ENCODE results near the gene SLX1B.
"Not testable (repeated sequence)": the region's sequence is repeated elsewhere in the genome, so short reads cannot be mapped to it uniquely, and the experiment has no call there.

SLX1B gene

DNA sequence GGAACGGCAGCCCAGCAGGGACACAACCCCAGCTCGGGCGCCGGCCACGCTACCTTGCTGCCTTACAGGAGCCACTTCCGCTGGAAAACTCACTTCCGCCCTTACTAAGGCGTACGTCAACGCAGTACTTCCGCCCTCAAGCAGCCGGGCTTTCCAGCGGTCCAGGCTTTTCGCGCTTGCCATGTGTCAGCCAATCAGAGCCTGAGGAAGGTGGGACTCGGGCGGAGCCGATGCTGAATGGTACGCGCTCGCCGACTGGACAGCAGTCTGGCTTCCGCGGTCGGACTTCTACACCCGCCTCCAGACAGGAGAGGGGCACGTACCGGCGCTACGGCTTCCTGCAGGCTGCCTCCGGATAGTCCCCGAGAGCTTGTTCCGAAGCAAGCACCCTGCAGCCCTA lies at the start of gene SLX1B, which contains the start of gene BOLA2:
SLX1B (plus strand) TSS at position 265 of the 400 bp plus-strand sequence.
BOLA2 (minus strand) TSS at position 83 of the 400 bp plus-strand sequence. CDS start 98 bp downstream, outside the sequence.
- H3K27ac Mint-ChIP-seq; H3K36me3 Mint-ChIP-seq; H3K4me1 Mint-ChIP-seq (ENCODE audit: low read depth); H3K9me3 Mint-ChIP-seq (ENCODE audit: low read depth); H3K4me3 Mint-ChIP-seq; H3K27me3 Mint-ChIP-seq: not testable (repeated sequence)

GRCh38 chr16:29405249-29405648 lies 49.1 kb upstream of the SLX1B start:
- H3K27me3 Mint-ChIP-seq; H3K4me1 Mint-ChIP-seq (ENCODE audit: low read depth); H3K36me3 Mint-ChIP-seq; H3K9me3 Mint-ChIP-seq (ENCODE audit: low read depth); H3K4me3 Mint-ChIP-seq; H3K27ac Mint-ChIP-seq: not testable (repeated sequence)

DNA sequence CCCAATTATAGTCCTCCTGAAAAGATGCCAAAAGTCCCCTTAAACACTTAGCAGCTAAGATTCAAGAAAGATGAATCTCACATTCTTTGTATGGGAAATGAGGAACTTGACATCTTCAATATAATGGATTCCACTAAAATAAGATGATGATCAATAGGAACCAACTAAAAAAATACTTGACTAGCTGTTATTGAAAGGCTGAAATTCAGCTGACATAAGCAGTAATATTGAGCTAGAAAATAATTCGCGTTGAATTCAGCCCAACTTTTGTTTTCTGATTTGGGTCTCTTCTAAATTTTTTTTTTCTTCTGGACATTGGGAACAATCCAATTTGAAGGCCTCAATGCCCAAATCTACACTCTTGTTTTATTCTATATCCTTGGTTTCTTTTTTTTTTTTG lies 30.7 kb upstream of the SLX1B start:
- H3K4me1 Mint-ChIP-seq (ENCODE audit: low read depth); H3K27me3 Mint-ChIP-seq; H3K36me3 Mint-ChIP-seq; H3K4me3 Mint-ChIP-seq; H3K9me3 Mint-ChIP-seq (ENCODE audit: low read depth); H3K27ac Mint-ChIP-seq: not testable (repeated sequence)

DNA sequence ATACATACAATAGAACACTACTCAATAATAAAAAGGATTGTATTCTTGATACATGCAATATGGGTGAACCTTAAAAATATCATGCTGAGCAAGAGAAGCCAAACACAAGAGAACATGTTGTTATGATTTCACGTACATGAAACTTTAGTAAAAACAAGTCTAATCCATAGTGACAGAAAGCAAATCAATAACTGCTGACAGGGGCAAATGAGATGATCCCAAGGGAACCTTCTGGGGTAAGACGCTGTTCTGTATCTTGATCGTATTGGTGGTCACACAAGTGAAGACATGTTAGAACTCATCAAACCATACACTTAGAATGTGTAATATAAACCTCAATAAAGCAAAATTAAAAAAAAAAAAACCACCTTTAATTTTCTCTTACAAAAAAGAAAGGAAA lies 28.9 kb upstream of the SLX1B start:
- not testable (repeated sequence) for H3K4me3 Mint-ChIP-seq; H3K27me3 Mint-ChIP-seq; H3K27ac Mint-ChIP-seq; H3K9me3 Mint-ChIP-seq (ENCODE audit: low read depth); H3K4me1 Mint-ChIP-seq (ENCODE audit: low read depth); H3K36me3 Mint-ChIP-seq

DNA sequence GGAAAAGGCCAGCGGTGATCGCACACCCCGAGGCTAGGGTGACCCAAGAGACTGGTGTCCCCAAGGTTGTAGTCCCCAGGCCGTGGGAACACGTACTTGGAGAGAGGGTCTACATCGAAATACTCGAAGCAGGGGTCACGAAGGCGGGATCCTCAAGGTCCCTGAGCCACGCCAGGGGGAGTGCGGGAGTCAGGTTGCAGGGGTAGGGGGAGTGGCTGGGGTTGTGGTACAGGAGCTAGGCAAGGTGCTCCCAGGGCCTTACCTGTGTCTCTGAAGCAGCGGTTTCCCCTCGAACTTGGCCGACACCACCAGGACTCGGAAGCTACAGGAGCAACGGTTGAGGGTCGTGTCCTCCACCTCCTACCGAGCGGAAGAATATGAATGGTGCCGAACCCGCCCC lies 579 bp upstream of the SLX1B start:
- H3K36me3 Mint-ChIP-seq; H3K27ac Mint-ChIP-seq; H3K9me3 Mint-ChIP-seq (ENCODE audit: low read depth); H3K4me3 Mint-ChIP-seq; H3K4me1 Mint-ChIP-seq (ENCODE audit: low read depth); H3K27me3 Mint-ChIP-seq: not testable (repeated sequence)

- H3K9me3 Mint-ChIP-seq (ENCODE audit: low read depth); H3K4me1 Mint-ChIP-seq (ENCODE audit: low read depth); H3K27me3 Mint-ChIP-seq; H3K27ac Mint-ChIP-seq; H3K36me3 Mint-ChIP-seq; H3K4me3 Mint-ChIP-seq: not testable (repeated sequence)
Measured at GRCh38 chr16:29454828-29455227, 495 bp downstream of the SLX1B start.

- H3K27ac Mint-ChIP-seq; H3K9me3 Mint-ChIP-seq (ENCODE audit: low read depth); H3K36me3 Mint-ChIP-seq; H3K27me3 Mint-ChIP-seq; H3K4me1 Mint-ChIP-seq (ENCODE audit: low read depth); H3K4me3 Mint-ChIP-seq: not testable (repeated sequence)
Measured at GRCh38 chr16:29457660-29458059, 3.3 kb downstream of the SLX1B start.

DNA sequence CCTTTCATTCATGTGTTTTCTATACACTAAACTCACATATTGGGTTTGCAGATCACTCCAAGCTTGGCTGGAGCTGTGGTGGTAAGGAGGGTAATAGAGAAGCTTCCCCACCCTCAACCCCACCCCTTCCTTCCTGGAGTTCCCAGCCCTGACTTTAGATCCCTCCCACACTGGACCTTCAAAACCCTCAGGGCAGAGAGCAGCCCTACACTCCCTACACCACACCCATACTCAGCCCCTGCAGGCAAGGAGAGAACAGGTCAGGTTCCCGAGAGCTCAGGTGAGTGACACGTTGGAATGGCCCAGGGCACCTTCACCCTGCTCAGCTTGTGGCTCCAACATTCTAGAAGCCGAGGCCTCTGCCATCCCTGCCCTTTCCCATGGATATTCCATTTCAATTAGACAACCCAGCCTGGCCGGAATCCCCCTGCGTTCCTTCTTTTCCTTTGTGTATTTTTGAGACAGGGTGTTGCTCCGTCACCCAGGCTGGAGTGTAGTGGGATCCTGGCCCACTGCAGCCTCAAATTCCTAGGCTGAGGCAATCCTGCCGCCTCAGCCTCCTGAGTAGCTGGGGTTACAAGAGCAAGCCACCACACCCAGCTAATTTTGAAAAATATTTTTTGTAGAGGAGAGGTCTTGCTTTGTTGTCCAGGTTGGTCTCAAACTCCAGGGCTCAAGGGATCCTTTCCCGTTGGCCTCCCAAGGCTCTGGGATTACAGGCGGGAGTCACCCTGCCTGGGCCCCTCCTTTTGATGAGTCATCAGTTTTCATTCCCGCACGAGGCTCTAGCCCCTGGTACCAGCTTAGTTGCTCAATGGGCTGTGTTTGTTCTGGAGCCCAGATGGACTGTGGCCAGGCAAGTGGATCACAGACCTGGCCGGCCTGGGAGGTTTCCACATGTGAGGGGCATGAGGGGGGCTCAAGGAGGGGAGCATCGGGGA lies 5.6 kb downstream of the SLX1B start, which contains the start of gene SULT1A4:
SULT1A4 (plus strand) TSS at position 208 of the 941 bp plus-strand sequence. CDS start 1,473 bp downstream, outside the sequence.
- not testable (repeated sequence) for H3K36me3 Mint-ChIP-seq; H3K4me1 Mint-ChIP-seq (ENCODE audit: low read depth); H3K27ac Mint-ChIP-seq; H3K4me3 Mint-ChIP-seq; H3K9me3 Mint-ChIP-seq (ENCODE audit: low read depth); H3K27me3 Mint-ChIP-seq

DNA sequence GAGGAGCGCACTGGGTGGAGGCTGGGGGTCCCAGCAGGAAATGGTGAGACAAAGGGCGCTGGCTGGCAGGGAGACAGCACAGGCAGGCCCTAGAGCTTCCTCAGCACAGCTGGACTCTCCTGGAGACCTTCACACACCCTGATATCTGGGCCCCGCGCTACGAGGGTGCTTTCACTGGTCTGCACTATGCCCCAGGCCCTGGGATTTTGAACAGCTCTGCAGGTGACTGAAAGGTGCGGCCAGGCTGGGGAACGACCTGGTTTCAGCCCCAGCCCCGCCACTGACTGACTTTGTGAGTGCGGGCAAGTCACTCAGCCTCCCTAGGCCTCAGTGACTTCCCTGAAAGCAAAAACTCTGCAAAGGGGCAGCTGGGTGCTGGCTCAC lies 6.3 kb downstream of the SLX1B start:
- not testable (repeated sequence) for H3K27ac Mint-ChIP-seq; H3K4me1 Mint-ChIP-seq (ENCODE audit: low read depth); H3K9me3 Mint-ChIP-seq (ENCODE audit: low read depth); H3K36me3 Mint-ChIP-seq; H3K27me3 Mint-ChIP-seq; H3K4me3 Mint-ChIP-seq

DNA sequence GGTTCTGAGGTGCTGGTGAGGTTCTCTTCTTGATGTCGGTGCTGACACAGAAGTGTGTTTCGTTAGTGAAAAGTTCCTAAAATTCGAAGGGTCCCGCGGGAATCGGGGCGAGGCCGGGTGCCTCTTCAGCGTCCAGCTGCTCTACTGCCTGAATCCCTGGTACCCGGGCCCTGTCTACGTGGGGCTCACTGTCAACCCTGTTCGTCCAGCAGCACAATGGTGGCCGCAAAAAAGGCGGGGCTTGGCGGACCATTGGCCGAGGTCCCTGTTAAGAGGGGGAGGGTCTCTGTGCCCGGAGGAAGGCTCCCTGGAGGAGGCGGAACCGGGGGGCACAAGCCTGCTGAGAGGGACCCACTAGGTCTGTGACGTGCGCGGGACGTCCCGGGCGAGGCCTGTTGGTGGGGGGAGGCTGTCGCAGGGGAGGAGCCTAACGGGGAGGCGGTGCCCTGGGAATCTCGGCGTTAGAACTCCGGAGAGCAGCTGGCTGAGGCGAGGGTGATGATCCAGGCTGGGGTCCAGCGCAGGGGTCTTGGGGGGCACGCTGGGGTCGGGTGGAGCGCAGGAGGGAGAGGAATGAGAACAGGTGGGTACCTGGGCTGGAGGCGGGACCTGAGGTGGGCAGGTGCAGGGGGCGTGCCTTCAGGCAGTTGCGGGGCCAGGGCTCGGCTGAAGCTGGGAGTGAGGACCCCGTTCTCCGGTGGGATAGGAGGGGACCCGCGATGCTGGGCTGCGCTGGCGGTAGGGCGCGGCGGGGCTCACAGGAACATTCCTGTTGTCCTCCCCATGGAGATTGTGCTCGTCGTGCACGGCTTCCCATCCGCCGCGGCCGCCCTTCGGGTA lies 11.9 kb downstream of the SLX1B start:
- not testable (repeated sequence) for H3K9me3 Mint-ChIP-seq (ENCODE audit: low read depth); H3K27me3 Mint-ChIP-seq; H3K4me1 Mint-ChIP-seq (ENCODE audit: low read depth); H3K36me3 Mint-ChIP-seq; H3K27ac Mint-ChIP-seq; H3K4me3 Mint-ChIP-seq

DNA sequence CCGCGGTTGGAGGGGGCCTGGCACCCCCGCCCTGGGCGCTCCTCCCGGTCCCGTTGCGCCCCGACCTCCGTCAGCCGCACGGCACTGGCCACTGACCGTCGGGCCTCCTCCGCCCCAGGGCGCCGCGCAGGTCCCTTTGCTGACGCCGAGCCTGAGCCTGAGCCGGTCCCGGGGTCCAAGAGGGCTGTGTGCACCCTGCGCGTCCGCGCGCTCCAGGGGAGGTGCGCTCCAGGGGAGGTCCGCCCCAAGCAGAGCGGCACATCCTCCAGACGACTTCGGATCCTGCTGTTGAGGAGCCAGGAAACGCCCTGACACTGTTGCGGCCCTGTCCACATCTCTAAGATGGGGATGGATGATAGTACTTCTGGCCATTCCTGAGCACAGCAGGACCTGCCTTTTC lies 12.6 kb downstream of the SLX1B start:
- not testable (repeated sequence) for H3K9me3 Mint-ChIP-seq (ENCODE audit: low read depth); H3K27ac Mint-ChIP-seq; H3K27me3 Mint-ChIP-seq; H3K36me3 Mint-ChIP-seq; H3K4me3 Mint-ChIP-seq; H3K4me1 Mint-ChIP-seq (ENCODE audit: low read depth)

- H3K4me1 Mint-ChIP-seq (ENCODE audit: low read depth); H3K27me3 Mint-ChIP-seq; H3K9me3 Mint-ChIP-seq (ENCODE audit: low read depth); H3K36me3 Mint-ChIP-seq; H3K4me3 Mint-ChIP-seq; H3K27ac Mint-ChIP-seq: not testable (repeated sequence)
Measured at GRCh38 chr16:29467654-29468366, 13.5 kb downstream of the SLX1B start.

GRCh38 chr16:29469660-29470059 lies 15.3 kb downstream of the SLX1B start:
- not testable (repeated sequence) for H3K36me3 Mint-ChIP-seq; H3K4me1 Mint-ChIP-seq (ENCODE audit: low read depth); H3K9me3 Mint-ChIP-seq (ENCODE audit: low read depth); H3K4me3 Mint-ChIP-seq; H3K27ac Mint-ChIP-seq; H3K27me3 Mint-ChIP-seq

DNA sequence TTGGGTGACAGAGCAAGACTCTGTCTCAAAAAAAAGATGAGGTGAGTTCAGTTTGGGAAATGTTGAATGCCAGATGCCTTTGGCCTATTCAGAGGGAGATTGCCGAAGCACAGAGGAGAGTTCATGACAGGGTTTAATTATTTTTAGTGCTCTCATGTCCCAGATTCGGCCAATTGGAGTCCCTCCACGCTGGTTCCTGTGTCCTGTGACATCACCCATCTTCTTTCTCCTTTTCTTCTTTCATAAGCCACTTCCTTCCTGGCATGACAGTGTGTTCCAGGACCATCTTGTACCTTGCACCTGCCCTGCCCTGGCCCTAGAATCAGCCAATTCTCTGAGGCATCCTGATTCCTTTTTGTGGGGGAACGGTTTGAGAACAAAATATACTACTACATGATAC lies 17.7 kb downstream of the SLX1B start:
- H3K36me3 Mint-ChIP-seq; H3K27ac Mint-ChIP-seq; H3K4me1 Mint-ChIP-seq (ENCODE audit: low read depth); H3K27me3 Mint-ChIP-seq; H3K4me3 Mint-ChIP-seq; H3K9me3 Mint-ChIP-seq (ENCODE audit: low read depth): not testable (repeated sequence)

- not testable (repeated sequence) for H3K27me3 Mint-ChIP-seq; H3K36me3 Mint-ChIP-seq; H3K4me1 Mint-ChIP-seq (ENCODE audit: low read depth); H3K4me3 Mint-ChIP-seq; H3K9me3 Mint-ChIP-seq (ENCODE audit: low read depth); H3K27ac Mint-ChIP-seq
Measured at GRCh38 chr16:29482276-29482675, 27.9 kb downstream of the SLX1B start.
